Measurements from ENCODE around the gene TSPEAR. TPM values are rescaled to one million over a fixed set of nuclear protein-coding genes. Genes with fewer than 3 reads are reported as not detected.

Gene TSPEAR
- total RNA-seq, 1 experiment from 2014 or later: 2.1 TPM

- DNase-seq (ENCODE audit: low spot score) (no peak), ATAC-seq (no peak)
- TF ChIP-seq PRDM15 (CRISPR knock-in tag; IDR thresholded peaks at IDR 0.05): no peak
- TF ChIP-seq CDX4 (CRISPR knock-in tag; IDR thresholded peaks at IDR 0.05; ENCODE audit: borderline replicate concordance): no peak
- TF ChIP-seq TEAD4 (CRISPR knock-in tag; IDR thresholded peaks at IDR 0.05): no peak
- TF ChIP-seq NFYB (CRISPR knock-in tag; conservative IDR thresholded peaks at IDR 0.05; ENCODE audit: low read depth): no peak
- TF ChIP-seq ELF4 (CRISPR knock-in tag; IDR thresholded peaks at IDR 0.05; ENCODE audit: low read depth): no peak
- TF ChIP-seq PREB (CRISPR knock-in tag; IDR thresholded peaks at IDR 0.05; ENCODE audit: borderline replicate concordance): no peak
- TF ChIP-seq ZNF263 (CRISPR knock-in tag; IDR thresholded peaks at IDR 0.05; ENCODE audit: low read depth): no peak
- no peak for TF ChIP-seq FOXJ3 (CRISPR knock-in tag; IDR thresholded peaks at IDR 0.05; ENCODE audit: borderline replicate concordance)
- no peak for TF ChIP-seq USF1 (CRISPR knock-in tag; IDR thresholded peaks at IDR 0.05)
- no peak for TF ChIP-seq NFATC4 (CRISPR knock-in tag; IDR thresholded peaks at IDR 0.05)
- TF ChIP-seq SMAD4 (CRISPR knock-in tag; IDR thresholded peaks at IDR 0.05): no peak
- TF ChIP-seq MXD4 (CRISPR knock-in tag; IDR thresholded peaks at IDR 0.05; ENCODE audit: borderline replicate concordance): no peak
Observed at GRCh38 chr21:44677881-44678280, 33.5 kb downstream of the TSPEAR start.

GRCh38 chr21:44671911-44672310 is 39.5 kb downstream of the TSPEAR start:
- ChIA-PET CTCF (no interaction called here), POLR2A (no interaction called here)
- Mint-ChIP-seq H3K9me3 (peaks cover 54% of the 10 kb centered on the region), H3K4me1 (peaks cover 3% of the 10 kb centered on the region; the same call in 1 of the 2 replicates), H3K27ac (no peak overlapping the region), H3K27me3 (ENCODE audit: low read depth) (peaks cover 7% of the 10 kb centered on the region), H3K4me3 (no peak overlapping the region), H3K36me3 (peaks cover 47% of the 10 kb centered on the region)
- DNase-seq (ENCODE audit: low spot score) (no peak), ATAC-seq (no peak)
- TF ChIP-seq AR (CRISPR knock-in tag; IDR thresholded peaks at IDR 0.05) (no peak), ZNF232 (CRISPR knock-in tag; IDR thresholded peaks at IDR 0.05) (no peak), ATF3 (CRISPR knock-in tag; conservative IDR thresholded peaks at IDR 0.05) (no peak), FOXP4 (CRISPR knock-in tag; IDR thresholded peaks at IDR 0.05) (no peak), NR2C2 (CRISPR knock-in tag; IDR thresholded peaks at IDR 0.05) (no peak), OVOL2 (CRISPR knock-in tag; IDR thresholded peaks at IDR 0.05; ENCODE audit: borderline replicate concordance) (no peak), MYBL2 (CRISPR knock-in tag; IDR thresholded peaks at IDR 0.05) (no peak), PRRX2 (CRISPR knock-in tag; IDR thresholded peaks at IDR 0.05) (no peak), TCF7 (CRISPR knock-in tag; IDR thresholded peaks at IDR 0.05; ENCODE audit: low read depth) (no peak), GABPB1 (CRISPR knock-in tag; IDR thresholded peaks at IDR 0.05) (no peak), ZNF317 (CRISPR knock-in tag; IDR thresholded peaks at IDR 0.05; ENCODE audit: borderline replicate concordance, low read depth) (no peak), SMAD3 (CRISPR knock-in tag; IDR thresholded peaks at IDR 0.05; ENCODE audit: borderline replicate concordance) (no peak), SMAD4 (CRISPR knock-in tag; IDR thresholded peaks at IDR 0.05) (no peak)

More at GRCh38 chr21:44677881-44678280, 33.5 kb downstream of the TSPEAR start:
- POLR2A ChIA-PET: no interaction called here
- H3K36me3 Mint-ChIP-seq: peaks cover 2% of the 10 kb centered on the region
- peaks cover 5% of the 10 kb centered on the region; the same call in 1 of the 2 replicates for H3K27me3 Mint-ChIP-seq (ENCODE audit: low read depth)
- peaks cover 11% of the 10 kb centered on the region for H3K9me3 Mint-ChIP-seq
- CTCF ChIA-PET: no interaction called here
- peaks cover under 1% of the 10 kb centered on the region; the same call in 1 of the 2 replicates for H3K4me1 Mint-ChIP-seq
- no peak overlapping the region for H3K4me3 Mint-ChIP-seq
- no peak overlapping the region for H3K27ac Mint-ChIP-seq
